ENCODE data around the gene TIGD3. TPM values are rescaled to one million over a fixed set of nuclear protein-coding genes. Genes with fewer than 3 reads are reported as not detected.

Gene TIGD3
- total and polyA plus RNA-seq, 2 donors (not counting 3 experiments of a cell fraction or from before 2014, with no cell fraction given): 0.18 to 0.27 TPM

DNA sequence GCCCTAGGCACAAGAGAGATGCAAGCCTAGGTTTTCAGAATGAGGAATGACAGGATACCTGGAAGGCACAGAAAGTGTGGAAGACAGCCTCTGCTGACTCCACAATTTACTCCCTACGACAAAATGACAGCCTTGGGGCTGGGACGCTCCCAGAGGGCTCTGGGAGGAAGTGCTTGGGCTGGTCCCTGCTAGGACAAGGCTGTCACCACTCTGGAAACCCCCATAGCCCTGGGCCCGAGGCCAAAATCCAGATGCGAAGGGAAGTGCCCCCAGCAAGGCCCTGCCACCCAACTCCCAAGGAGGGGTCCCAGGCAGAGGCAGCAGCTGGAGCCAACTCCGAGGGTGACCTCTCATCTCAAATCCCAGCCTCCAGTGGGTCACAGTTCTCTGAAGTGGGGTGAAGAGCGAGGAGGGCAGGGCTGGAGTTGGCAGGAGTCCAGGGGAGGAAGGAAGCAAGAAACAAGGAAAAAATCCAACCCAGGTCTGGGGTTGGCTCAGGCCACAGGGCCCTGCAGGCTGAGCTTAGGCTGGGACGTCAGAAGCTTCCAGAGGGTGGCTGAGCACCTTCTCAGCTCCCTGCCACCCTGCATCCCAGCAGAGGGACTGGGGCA, 46.2 kb upstream of the TIGD3 start:
- peak; percentile 76 for FAIRE-seq
- no TSS peak for BruUV-seq (replicated peaks)
- Histone ChIP-seq H3K4me3 (replicated peaks in 1 of 3; ENCODE audit: insufficient read depth in 1 of 3, low read depth in 1 of 3, low read length in 3 of 3) (no peak overlapping the region), H3K36me3 (ENCODE audit: control insufficient read depth in 2 of 2, extremely low read depth in 1 of 2, insufficient read depth in 2 of 2, low read length in 2 of 2) (no peaks in the 10 kb centered on the region), H3K27me3 (ENCODE audit: control insufficient read depth in 2 of 2, insufficient read depth in 2 of 2, low read length in 2 of 2) (no peaks in the 10 kb centered on the region), H3K4me1 (ENCODE audit: control insufficient read depth, extremely low read depth, insufficient read depth, low read length) (peaks cover 18% of the 10 kb centered on the region), H4K20me1 (replicated peaks; ENCODE audit: control insufficient read depth, extremely low read depth, insufficient read depth, low read length) (no peaks in the 10 kb centered on the region), H3K4me2 (ENCODE audit: insufficient read depth, low read length) (peak overlapping the region; percentile 15), H3K9ac (replicated peaks; ENCODE audit: extremely low read depth, insufficient read depth, low read length) (no peak overlapping the region), H3K27ac (ENCODE audit: insufficient read depth, low read depth, low read length) (peak overlapping the region; percentile 52), H2AFZ (ENCODE audit: low read depth, low read length) (no peak overlapping the region), H3K79me2 (ENCODE audit: control insufficient read depth, insufficient read depth, low read length) (peaks cover 2% of the 10 kb centered on the region), H3K9me1 (replicated peaks; ENCODE audit: control insufficient read depth, extremely low read depth, insufficient read depth, low read length) (no peaks in the 10 kb centered on the region), H3K9me3 (replicated peaks; ENCODE audit: control insufficient read depth, insufficient read depth, low read length) (no peaks in the 10 kb centered on the region)
- dilution Hi-C loops (cut with MboI; ENCODE audit: extremely low pct_ligation_motif_present, low sequenced_read_pairs): no loop called here
- TF ChIP-seq POLR2A (IDR thresholded peaks at IDR 0.05; ENCODE audit: low read depth, low read length) (no peak), POLR2AphosphoS5 (IDR thresholded peaks at IDR 0.05; ENCODE audit: insufficient read depth, low read depth, low read length) (peak; percentile 34)
- ChIA-PET CTCF (interaction anchor here (0.8 to 2.5 kb wide), 5 partner anchors 15 to 35 kb away, joined by 3 to 17 read pairs (median 4); no protein-coding TSS in a partner anchor), POLR2A (interaction anchor here (0.7 to 1.2 kb wide), 2 partner anchors 33 to 200 kb away, joined by 3 to 4 read pairs; no protein-coding TSS in a partner anchor)
- DNase-seq (ENCODE audit: low read depth, low spot score): peak; percentile 58
- intact Hi-C loops (cut with micrococcal nuclease): no loop called here

DNA sequence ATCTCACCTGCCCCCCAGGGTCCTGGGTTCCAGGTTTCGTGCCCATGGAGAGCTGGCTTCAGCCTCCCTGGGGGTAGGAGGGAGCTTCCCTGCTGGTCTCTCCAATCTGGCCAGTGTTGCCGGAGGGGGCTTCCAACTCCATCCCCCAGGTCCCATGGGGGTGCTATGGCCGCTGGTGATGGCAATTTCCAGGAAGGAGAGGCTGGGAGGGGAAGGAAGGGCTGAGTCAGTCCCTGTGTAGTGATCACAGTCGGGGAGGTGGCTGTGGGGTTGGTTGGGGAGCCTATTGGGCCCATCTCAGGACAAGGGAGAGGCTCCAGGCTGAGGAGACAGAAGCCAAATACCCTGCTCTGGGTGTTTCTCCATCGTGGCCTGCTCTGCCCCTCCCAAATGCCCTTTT, 45.5 kb upstream of the TIGD3 start:
- Histone ChIP-seq H3K4me3 (replicated peaks in 1 of 3; ENCODE audit: insufficient read depth in 1 of 3, low read depth in 1 of 3, low read length in 3 of 3) (no peak overlapping the region), H3K27me3 (ENCODE audit: control insufficient read depth in 2 of 2, insufficient read depth in 2 of 2, low read length in 2 of 2) (no peaks in the 10 kb centered on the region), H3K4me1 (ENCODE audit: control insufficient read depth, extremely low read depth, insufficient read depth, low read length) (peaks cover 23% of the 10 kb centered on the region), H4K20me1 (replicated peaks; ENCODE audit: control insufficient read depth, extremely low read depth, insufficient read depth, low read length) (no peaks in the 10 kb centered on the region), H3K27ac (ENCODE audit: insufficient read depth, low read depth, low read length) (peak overlapping the region; percentile 52), H3K9me1 (replicated peaks; ENCODE audit: control insufficient read depth, extremely low read depth, insufficient read depth, low read length) (no peaks in the 10 kb centered on the region), H3K9me3 (replicated peaks; ENCODE audit: control insufficient read depth, insufficient read depth, low read length) (no peaks in the 10 kb centered on the region), H3K4me2 (ENCODE audit: insufficient read depth, low read length) (peak overlapping the region; percentile 15), H2AFZ (ENCODE audit: low read depth, low read length) (no peak overlapping the region), H3K79me2 (ENCODE audit: control insufficient read depth, insufficient read depth, low read length) (peaks cover 7% of the 10 kb centered on the region), H3K36me3 (ENCODE audit: control insufficient read depth in 2 of 2, extremely low read depth in 1 of 2, insufficient read depth in 2 of 2, low read length in 2 of 2) (no peaks in the 10 kb centered on the region), H3K9ac (replicated peaks; ENCODE audit: extremely low read depth, insufficient read depth, low read length) (no peak overlapping the region)
- TF ChIP-seq EZH2 (IDR thresholded peaks at IDR 0.05; ENCODE audit: borderline replicate concordance, low read depth, low read length, severe bottlenecking): no peak
- no peak for TF ChIP-seq GATA2 (IDR thresholded peaks at IDR 0.05; ENCODE audit: insufficient read depth, insufficient read length, low read depth, low read length)
- TF ChIP-seq, protein P1, sequence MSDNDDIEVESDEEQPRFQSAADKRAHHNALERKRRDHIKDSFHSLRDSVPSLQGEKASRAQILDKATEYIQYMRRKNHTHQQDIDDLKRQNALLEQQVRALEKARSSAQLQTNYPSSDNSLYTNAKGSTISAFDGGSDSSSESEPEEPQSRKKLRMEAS (IDR thresholded peaks at IDR 0.05; ENCODE audit: insufficient read depth, insufficient read length): no peak
- TF ChIP-seq POLR2A (IDR thresholded peaks at IDR 0.05; ENCODE audit: low read depth, low read length): no peak
- no peak for TF ChIP-seq POLR2AphosphoS5 (IDR thresholded peaks at IDR 0.05; ENCODE audit: insufficient read depth, low read depth, low read length)
- TF ChIP-seq FOS (IDR thresholded peaks at IDR 0.05; ENCODE audit: borderline replicate concordance, insufficient read depth, low read length): no peak
- no peak for TF ChIP-seq JUN (IDR thresholded peaks at IDR 0.05; ENCODE audit: borderline replicate concordance, insufficient read depth, insufficient read length, low read depth)
- no peak for TF ChIP-seq MYC (IDR thresholded peaks at IDR 0.05; ENCODE audit: low read depth, low read length)
- TF ChIP-seq, protein P2, sequence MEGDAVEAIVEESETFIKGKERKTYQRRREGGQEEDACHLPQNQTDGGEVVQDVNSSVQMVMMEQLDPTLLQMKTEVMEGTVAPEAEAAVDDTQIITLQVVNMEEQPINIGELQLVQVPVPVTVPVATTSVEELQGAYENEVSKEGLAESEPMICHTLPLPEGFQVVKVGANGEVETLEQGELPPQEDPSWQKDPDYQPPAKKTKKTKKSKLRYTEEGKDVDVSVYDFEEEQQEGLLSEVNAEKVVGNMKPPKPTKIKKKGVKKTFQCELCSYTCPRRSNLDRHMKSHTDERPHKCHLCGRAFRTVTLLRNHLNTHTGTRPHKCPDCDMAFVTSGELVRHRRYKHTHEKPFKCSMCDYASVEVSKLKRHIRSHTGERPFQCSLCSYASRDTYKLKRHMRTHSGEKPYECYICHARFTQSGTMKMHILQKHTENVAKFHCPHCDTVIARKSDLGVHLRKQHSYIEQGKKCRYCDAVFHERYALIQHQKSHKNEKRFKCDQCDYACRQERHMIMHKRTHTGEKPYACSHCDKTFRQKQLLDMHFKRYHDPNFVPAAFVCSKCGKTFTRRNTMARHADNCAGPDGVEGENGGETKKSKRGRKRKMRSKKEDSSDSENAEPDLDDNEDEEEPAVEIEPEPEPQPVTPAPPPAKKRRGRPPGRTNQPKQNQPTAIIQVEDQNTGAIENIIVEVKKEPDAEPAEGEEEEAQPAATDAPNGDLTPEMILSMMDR (IDR thresholded peaks at IDR 0.05; ENCODE audit: extremely low read depth in 1 of 2, insufficient read depth in 1 of 2, low read depth in 1 of 2, low read length in 2 of 2): no peak
- CTCF ChIA-PET: interaction anchor here (0.8 to 2.5 kb wide), 5 partner anchors 15 to 35 kb away, joined by 3 to 17 read pairs (median 4); no protein-coding TSS in a partner anchor
- dilution Hi-C loops (cut with MboI; ENCODE audit: extremely low pct_ligation_motif_present, low sequenced_read_pairs) (no loop called here), intact Hi-C loops (cut with micrococcal nuclease) (no loop called here)
- POLR2A ChIA-PET: interaction anchor here (0.7 to 1.2 kb wide), 2 partner anchors 34 to 199 kb away, joined by 3 to 4 read pairs; no protein-coding TSS in a partner anchor
- no TSS peak for BruUV-seq (replicated peaks)
- FAIRE-seq: peak; percentile 61
- DNase-seq (ENCODE audit: low read depth, low spot score): no peak

Measured in endothelial cell of umbilical vein (primary cell).